Gastrocnemius medialis (tissue), 4 donors: Measurements from ENCODE around the gene SZRD1.

ENCODE experiments used
- POLR2A ChIP-seq, 2 donors: fragments of 450-650 bp; IDR thresholded peaks; one replicate each; pipeline ENCODE4 v1.6.1; 2017; ENCODE audit warnings: antibody characterized with exemption in 2 of 2, mild to moderate bottlenecking in 2 of 2, moderate library complexity in 2 of 2
- TF ChIP-seq, protein P1 (sequence below), 5 experiments: fragments of 450-650 bp in 3 of 5; fragments of 200-600 bp in 2 of 5; sonication (generic) in 2 of 5; IDR thresholded peaks in 4 of 5; conservative IDR thresholded peaks in 1 of 5; 1 replicate in 4 of 5; 2 replicates in 1 of 5; pipeline ENCODE4 v1.5.1; 2016 to 2019; ENCODE audit warnings: antibody characterized with exemption in 5 of 5, mild to moderate bottlenecking in 3 of 5, moderate library complexity in 3 of 5

DNA sequence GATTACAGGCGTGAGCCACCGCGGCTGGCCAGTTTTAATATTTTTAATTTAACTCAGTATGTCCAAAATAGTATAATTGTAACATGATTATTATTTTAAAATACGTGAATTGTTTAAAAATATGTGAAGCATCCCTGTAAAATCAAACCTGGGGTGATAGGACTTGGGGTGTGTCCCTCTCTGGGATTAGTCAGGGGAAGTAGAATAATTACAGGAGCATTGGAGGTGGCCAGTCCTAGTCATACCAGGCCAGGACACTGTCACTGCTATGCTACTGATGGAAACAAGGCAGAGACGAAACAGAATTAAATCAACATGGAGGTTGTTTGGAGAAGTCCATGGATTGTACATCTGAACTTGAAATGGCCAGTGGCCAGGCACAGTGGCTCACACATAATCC, 16.8 kb downstream of the SZRD1 start:
- TF ChIP-seq, protein P1, sequence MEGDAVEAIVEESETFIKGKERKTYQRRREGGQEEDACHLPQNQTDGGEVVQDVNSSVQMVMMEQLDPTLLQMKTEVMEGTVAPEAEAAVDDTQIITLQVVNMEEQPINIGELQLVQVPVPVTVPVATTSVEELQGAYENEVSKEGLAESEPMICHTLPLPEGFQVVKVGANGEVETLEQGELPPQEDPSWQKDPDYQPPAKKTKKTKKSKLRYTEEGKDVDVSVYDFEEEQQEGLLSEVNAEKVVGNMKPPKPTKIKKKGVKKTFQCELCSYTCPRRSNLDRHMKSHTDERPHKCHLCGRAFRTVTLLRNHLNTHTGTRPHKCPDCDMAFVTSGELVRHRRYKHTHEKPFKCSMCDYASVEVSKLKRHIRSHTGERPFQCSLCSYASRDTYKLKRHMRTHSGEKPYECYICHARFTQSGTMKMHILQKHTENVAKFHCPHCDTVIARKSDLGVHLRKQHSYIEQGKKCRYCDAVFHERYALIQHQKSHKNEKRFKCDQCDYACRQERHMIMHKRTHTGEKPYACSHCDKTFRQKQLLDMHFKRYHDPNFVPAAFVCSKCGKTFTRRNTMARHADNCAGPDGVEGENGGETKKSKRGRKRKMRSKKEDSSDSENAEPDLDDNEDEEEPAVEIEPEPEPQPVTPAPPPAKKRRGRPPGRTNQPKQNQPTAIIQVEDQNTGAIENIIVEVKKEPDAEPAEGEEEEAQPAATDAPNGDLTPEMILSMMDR (IDR thresholded peaks at IDR 0.05 in 4 of 5, conservative IDR thresholded peaks at IDR 0.05 in 1 of 5) = no peak
- no peak for TF ChIP-seq POLR2A (IDR thresholded peaks at IDR 0.05)
